ENCODE measurements around the gene SLC22A16. TPM values are rescaled to one million over a fixed set of nuclear protein-coding genes. Genes with fewer than 3 reads are reported as not detected.
"Not testable (repeated sequence)": the region's sequence is repeated elsewhere in the genome, so short reads cannot be mapped to it uniquely, and the experiment has no call there.

The SLC22A16 gene
- total and polyA plus RNA-seq, 4 donors, result 0.08 to 22.5 TPM; not detected in 2

DNA sequence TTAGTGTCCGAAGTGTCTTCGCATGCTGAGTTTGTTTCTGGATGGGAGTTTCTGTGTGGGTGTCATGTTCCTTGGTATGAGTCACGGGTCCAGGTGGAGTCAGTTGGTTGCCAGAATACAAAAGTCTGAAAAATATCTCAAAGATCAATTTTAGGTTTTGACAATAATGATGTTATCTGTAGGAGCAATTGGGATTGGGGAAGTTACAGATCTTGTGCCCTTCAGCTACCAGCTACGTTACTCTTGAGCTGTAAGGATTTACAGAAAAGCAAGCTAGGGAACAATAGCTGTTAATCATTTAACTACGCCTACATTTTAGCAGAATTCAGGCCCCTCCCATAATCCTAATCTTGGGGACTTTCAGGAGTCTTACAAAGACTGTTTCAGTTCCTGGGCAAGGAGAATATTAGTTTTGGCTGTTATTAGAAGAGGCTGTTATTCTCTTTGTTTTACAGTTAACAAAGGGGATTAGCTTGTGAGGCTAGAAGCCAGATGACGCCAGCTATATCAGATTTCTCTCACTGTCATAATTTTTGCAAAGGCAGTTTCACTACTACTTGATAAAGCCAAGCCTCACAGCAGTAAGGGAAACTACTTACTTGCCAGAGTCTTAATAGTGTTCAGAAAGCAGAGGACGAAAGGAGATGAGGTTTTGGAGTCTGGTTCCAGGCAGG is 15.4 kb upstream of the SLC22A16 start:
- 85% methylated on average over 7 of the region's 7 CpGs for WGBS
- TF ChIP-seq FOXA2 (IDR thresholded peaks at IDR 0.05) (no peak), EGR1 (IDR thresholded peaks at IDR 0.05; ENCODE audit: low read depth in 2 of 2) (no peak)
- TF ChIP-seq, protein P1, sequence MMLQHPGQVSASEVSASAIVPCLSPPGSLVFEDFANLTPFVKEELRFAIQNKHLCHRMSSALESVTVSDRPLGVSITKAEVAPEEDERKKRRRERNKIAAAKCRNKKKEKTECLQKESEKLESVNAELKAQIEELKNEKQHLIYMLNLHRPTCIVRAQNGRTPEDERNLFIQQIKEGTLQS (IDR thresholded peaks at IDR 0.05), result no peak
- no peaks in the 10 kb centered on the region for H3K27me3 ChIP-seq (ENCODE audit: control insufficient read depth in 4 of 4, insufficient read depth in 4 of 4, low read length in 3 of 4)
- DNase-seq (ENCODE audit: low spot score), result no peak
- no peak overlapping the region for H3K27ac ChIP-seq (ENCODE audit: low read depth in 1 of 2, low read length in 2 of 2)
- no peaks in the 10 kb centered on the region for H3K4me1 ChIP-seq (ENCODE audit: control insufficient read depth in 4 of 4, insufficient read depth in 4 of 4, low read length in 3 of 4)
- H3K9ac ChIP-seq (ENCODE audit: low read depth in 1 of 2, low read length in 2 of 2), result no peak overlapping the region
- H3K4me3 ChIP-seq (ENCODE audit: low read depth in 1 of 3, low read length in 3 of 3), result no peak overlapping the region
- no peaks in the 10 kb centered on the region for H3K36me3 ChIP-seq (ENCODE audit: control insufficient read depth in 4 of 4, insufficient read depth in 3 of 4, low read depth in 1 of 4, low read length in 3 of 4)
- H3K9me3 ChIP-seq (ENCODE audit: control insufficient read depth in 4 of 4, low read length in 3 of 4), result no peaks in the 10 kb centered on the region

DNA sequence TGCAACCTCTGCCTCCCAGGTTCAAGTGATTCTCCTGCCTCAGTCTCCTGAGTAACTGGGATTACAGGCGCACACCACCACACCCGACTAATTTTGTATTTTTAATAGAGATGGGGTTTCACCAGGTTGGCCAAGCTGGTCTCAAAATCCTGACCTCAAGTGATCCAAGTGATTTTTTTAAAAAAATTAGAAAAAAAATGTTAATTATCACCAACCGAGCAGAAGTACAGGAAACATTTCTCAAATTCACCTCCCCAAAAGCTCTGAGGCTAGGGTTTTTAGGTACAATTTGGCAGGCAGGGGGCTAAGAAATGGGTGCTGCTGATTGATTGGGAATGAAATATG is 14.9 kb upstream of the SLC22A16 start:
- Histone ChIP-seq H3K27ac (ENCODE audit: low read depth in 1 of 2, low read length in 2 of 2) (no peak overlapping the region), H3K27me3 (ENCODE audit: control insufficient read depth in 4 of 4, insufficient read depth in 4 of 4, low read length in 3 of 4) (no peaks in the 10 kb centered on the region), H3K4me3 (ENCODE audit: low read depth in 1 of 3, low read length in 3 of 3) (no peak overlapping the region), H3K4me1 (ENCODE audit: control insufficient read depth in 4 of 4, insufficient read depth in 4 of 4, low read length in 3 of 4) (no peaks in the 10 kb centered on the region), H3K9me3 (ENCODE audit: control insufficient read depth in 4 of 4, low read length in 3 of 4) (no peaks in the 10 kb centered on the region), H3K36me3 (ENCODE audit: control insufficient read depth in 4 of 4, insufficient read depth in 3 of 4, low read depth in 1 of 4, low read length in 3 of 4) (no peaks in the 10 kb centered on the region), H3K9ac (ENCODE audit: low read depth in 1 of 2, low read length in 2 of 2) (no peak overlapping the region)
- WGBS, result 91% methylated on average over 3 of the region's 3 CpGs
- no peak for TF ChIP-seq JUND (IDR thresholded peaks at IDR 0.05)
- TF ChIP-seq HNF4A (conservative IDR thresholded peaks at IDR 0.05), result no peak
- no peak for TF ChIP-seq HNF4G (IDR thresholded peaks at IDR 0.05)
- TF ChIP-seq, protein P2, sequence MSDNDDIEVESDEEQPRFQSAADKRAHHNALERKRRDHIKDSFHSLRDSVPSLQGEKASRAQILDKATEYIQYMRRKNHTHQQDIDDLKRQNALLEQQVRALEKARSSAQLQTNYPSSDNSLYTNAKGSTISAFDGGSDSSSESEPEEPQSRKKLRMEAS (IDR thresholded peaks at IDR 0.05), result no peak
- TF ChIP-seq SP1 (IDR thresholded peaks at IDR 0.05), result no peak
- DNase-seq (ENCODE audit: low spot score), result no peak

DNA sequence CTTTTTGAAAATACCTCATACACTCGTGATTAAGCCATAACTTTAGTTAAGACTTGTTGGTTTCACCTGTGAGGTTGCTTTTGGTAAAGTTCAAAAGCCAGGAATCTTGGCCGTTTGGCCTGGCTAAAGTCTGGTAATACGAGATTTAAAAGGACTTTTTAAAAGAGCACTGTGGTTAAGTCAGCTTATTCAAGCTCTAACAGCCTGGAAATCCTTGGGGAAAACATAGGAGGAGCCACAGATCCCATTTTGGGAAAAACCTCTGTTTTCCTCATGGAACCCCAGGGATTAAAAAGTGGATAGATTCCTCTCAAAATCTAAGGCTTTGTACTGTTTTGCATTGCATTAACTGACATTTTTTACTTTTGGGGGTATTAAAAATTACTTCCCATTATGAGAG is 13.7 kb upstream of the SLC22A16 start:
- H3K9me3 ChIP-seq (ENCODE audit: control insufficient read depth in 4 of 4, low read length in 3 of 4), result no peaks in the 10 kb centered on the region
- H3K36me3 ChIP-seq (ENCODE audit: control insufficient read depth in 4 of 4, insufficient read depth in 3 of 4, low read depth in 1 of 4, low read length in 3 of 4), result no peaks in the 10 kb centered on the region
- TF ChIP-seq, protein P3, sequence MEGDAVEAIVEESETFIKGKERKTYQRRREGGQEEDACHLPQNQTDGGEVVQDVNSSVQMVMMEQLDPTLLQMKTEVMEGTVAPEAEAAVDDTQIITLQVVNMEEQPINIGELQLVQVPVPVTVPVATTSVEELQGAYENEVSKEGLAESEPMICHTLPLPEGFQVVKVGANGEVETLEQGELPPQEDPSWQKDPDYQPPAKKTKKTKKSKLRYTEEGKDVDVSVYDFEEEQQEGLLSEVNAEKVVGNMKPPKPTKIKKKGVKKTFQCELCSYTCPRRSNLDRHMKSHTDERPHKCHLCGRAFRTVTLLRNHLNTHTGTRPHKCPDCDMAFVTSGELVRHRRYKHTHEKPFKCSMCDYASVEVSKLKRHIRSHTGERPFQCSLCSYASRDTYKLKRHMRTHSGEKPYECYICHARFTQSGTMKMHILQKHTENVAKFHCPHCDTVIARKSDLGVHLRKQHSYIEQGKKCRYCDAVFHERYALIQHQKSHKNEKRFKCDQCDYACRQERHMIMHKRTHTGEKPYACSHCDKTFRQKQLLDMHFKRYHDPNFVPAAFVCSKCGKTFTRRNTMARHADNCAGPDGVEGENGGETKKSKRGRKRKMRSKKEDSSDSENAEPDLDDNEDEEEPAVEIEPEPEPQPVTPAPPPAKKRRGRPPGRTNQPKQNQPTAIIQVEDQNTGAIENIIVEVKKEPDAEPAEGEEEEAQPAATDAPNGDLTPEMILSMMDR (IDR thresholded peaks at IDR 0.05; ENCODE audit: low read depth, low read length, missing input control), result no peak
- no peak overlapping the region for H3K27ac ChIP-seq (ENCODE audit: low read depth in 1 of 2, low read length in 2 of 2)
- 52% methylated on average over 3 of the region's 3 CpGs for WGBS
- H3K4me3 ChIP-seq (ENCODE audit: low read depth in 1 of 3, low read length in 3 of 3), result no peak overlapping the region
- no peak for DNase-seq (ENCODE audit: low spot score)
- no peaks in the 10 kb centered on the region for H3K4me1 ChIP-seq (ENCODE audit: control insufficient read depth in 4 of 4, insufficient read depth in 4 of 4, low read length in 3 of 4)
- no peaks in the 10 kb centered on the region for H3K27me3 ChIP-seq (ENCODE audit: control insufficient read depth in 4 of 4, insufficient read depth in 4 of 4, low read length in 3 of 4)
- no peak overlapping the region for H3K9ac ChIP-seq (ENCODE audit: low read depth in 1 of 2, low read length in 2 of 2)

DNA sequence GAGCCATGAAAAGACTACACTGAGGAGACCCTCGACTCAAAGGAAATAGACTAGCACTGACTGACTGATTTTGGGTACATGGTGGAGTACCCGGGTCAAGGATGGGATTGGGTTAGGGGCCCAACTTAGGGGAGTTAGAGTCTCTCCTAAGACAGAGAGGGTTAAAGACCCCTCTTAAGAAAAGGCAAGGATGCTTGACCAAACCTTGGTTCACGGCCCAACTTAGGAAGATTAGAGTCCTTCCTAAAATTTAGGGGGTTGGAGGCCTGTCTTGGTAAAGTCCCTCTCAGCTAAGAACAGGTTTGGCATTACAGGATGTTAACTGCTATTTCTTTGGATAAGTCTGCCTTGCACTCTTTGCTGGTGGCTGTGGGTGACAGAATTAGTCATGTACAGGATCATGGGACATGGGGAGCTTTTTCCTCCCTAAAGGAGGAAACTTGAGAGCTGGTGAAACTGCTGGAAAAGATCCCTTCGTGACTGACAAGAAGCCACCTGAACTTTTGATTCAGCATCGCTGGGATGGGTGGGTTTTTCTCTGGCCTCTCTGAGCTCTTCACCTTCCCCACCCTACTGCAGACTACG is 12.3 kb upstream of the SLC22A16 start:
- Histone ChIP-seq H3K4me1 (ENCODE audit: control insufficient read depth in 4 of 4, insufficient read depth in 4 of 4, low read length in 3 of 4) (no peaks in the 10 kb centered on the region), H3K9me3 (ENCODE audit: control insufficient read depth in 4 of 4, low read length in 3 of 4) (no peaks in the 10 kb centered on the region), H3K27ac (ENCODE audit: low read depth in 1 of 2, low read length in 2 of 2) (no peak overlapping the region), H3K9ac (ENCODE audit: low read depth in 1 of 2, low read length in 2 of 2) (no peak overlapping the region), H3K27me3 (ENCODE audit: control insufficient read depth in 4 of 4, insufficient read depth in 4 of 4, low read length in 3 of 4) (no peaks in the 10 kb centered on the region), H3K36me3 (ENCODE audit: control insufficient read depth in 4 of 4, insufficient read depth in 3 of 4, low read depth in 1 of 4, low read length in 3 of 4) (no peaks in the 10 kb centered on the region), H3K4me3 (ENCODE audit: low read depth in 1 of 3, low read length in 3 of 3) (no peak overlapping the region)
- WGBS, result 96% methylated on average over 6 of the region's 6 CpGs
- no peak for TF ChIP-seq HNF4A (conservative IDR thresholded peaks at IDR 0.05)
- no peak for TF ChIP-seq RAD21 (IDR thresholded peaks at IDR 0.05)
- DNase-seq (ENCODE audit: low spot score), result peak; percentile 10

DNA sequence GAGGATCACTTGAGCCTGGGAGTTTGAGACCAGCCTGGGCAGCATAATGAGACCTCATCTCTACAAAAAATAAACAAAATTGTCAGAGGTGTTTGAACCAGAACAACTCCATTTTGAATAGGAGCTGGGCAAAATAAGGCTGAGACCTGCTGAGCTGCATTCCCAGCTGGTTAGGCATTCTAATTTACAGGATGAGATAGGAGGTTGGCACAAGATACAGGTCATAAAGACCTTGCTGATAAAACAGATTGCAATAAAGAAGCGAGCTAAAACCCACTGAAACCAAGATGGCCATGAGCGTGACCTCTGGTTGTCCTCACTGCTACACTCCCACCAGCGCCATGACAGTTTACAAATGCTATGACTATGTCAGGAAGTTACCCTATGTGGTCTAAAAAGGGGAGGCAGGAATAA is 11.6 kb upstream of the SLC22A16 start:
- DNase-seq (ENCODE audit: low spot score); H3K36me3 ChIP-seq (ENCODE audit: control insufficient read depth in 4 of 4, insufficient read depth in 3 of 4, low read depth in 1 of 4, low read length in 3 of 4); H3K27me3 ChIP-seq (ENCODE audit: control insufficient read depth in 4 of 4, insufficient read depth in 4 of 4, low read length in 3 of 4); H3K27ac ChIP-seq (ENCODE audit: low read depth in 1 of 2, low read length in 2 of 2); H3K4me1 ChIP-seq (ENCODE audit: control insufficient read depth in 4 of 4, insufficient read depth in 4 of 4, low read length in 3 of 4); H3K9ac ChIP-seq (ENCODE audit: low read depth in 1 of 2, low read length in 2 of 2); H3K9me3 ChIP-seq (ENCODE audit: control insufficient read depth in 4 of 4, low read length in 3 of 4); H3K4me3 ChIP-seq (ENCODE audit: low read depth in 1 of 3, low read length in 3 of 3): not testable (repeated sequence)
- 93% methylated on average over 3 of the region's 3 CpGs for WGBS
